Hepatocyte (in vitro differentiated cells): ENCODE results near the gene TMEM115. TPM values are rescaled to one million over a fixed set of nuclear protein-coding genes. Genes with fewer than 3 reads are reported as not detected.

Experiments used
- DNase-seq: peaks from one replicate; pipeline ENCODE4 v3.0.0-alpha.2; 2016; ENCODE audit warnings: low spot score
- H2AFZ ChIP-seq: fragments of 200-600 bp; sonication (generic); 2 replicates; pipeline ENCODE4 v1.6.0; 2016; ENCODE audit warnings: antibody characterized with exemption, mild to moderate bottlenecking
- H3K27ac ChIP-seq: fragments of 200-600 bp; sonication (generic); 2 replicates; pipeline ENCODE4 v1.5.1; 2016; ENCODE audit warnings: mild to moderate bottlenecking
- H3K27me3 ChIP-seq: fragments of 200-600 bp; sonication (generic); 2 replicates; pipeline ENCODE4 v1.6.1; 2016
- H3K36me3 ChIP-seq: fragments of 200-600 bp; sonication (generic); replicated peaks from 2 replicates; pipeline ENCODE4 v1.5.1; 2016; ENCODE audit warnings: low read depth; ENCODE audit not compliant: insufficient read depth
- H3K4me1 ChIP-seq: fragments of 200-600 bp; sonication (generic); 2 replicates; pipeline ENCODE4 v1.5.1; 2016; ENCODE audit warnings: mild to moderate bottlenecking, moderate library complexity; ENCODE audit not compliant: insufficient read depth
- H3K4me2 ChIP-seq: fragments of 200-600 bp; sonication (generic); 2 replicates; pipeline ENCODE4 v1.6.0; 2016
- H3K4me3 ChIP-seq: fragments of 200-600 bp; sonication (generic); 2 replicates; pipeline ENCODE4 v1.5.1; 2016; ENCODE audit warnings: mild to moderate bottlenecking
- H3K79me2 ChIP-seq: fragments of 200-600 bp; sonication (generic); 2 replicates; pipeline ENCODE4 v1.6.0; 2017; ENCODE audit warnings: mild to moderate bottlenecking
- H3K9me2 ChIP-seq: fragments of 200-600 bp; sonication (generic); replicated peaks from 2 replicates; pipeline ENCODE4 v1.6.0; 2017; ENCODE audit warnings: mild to moderate bottlenecking; ENCODE audit not compliant: insufficient read depth
- H3K9me3 ChIP-seq: fragments of 200-600 bp; sonication (generic); 2 replicates; pipeline ENCODE4 v1.5.1; 2016; ENCODE audit warnings: low read depth, mild to moderate bottlenecking
- H4K20me1 ChIP-seq: fragments of 200-600 bp; sonication (generic); 2 replicates; pipeline ENCODE4 v1.6.0; 2016; ENCODE audit warnings: mild to moderate bottlenecking; ENCODE audit not compliant: insufficient read depth, poor library complexity, severe bottlenecking
- CTCF ChIP-seq: fragments of 200-600 bp; sonication (generic); IDR thresholded peaks from 2 replicates; pipeline ENCODE4 v1.5.1; 2016; ENCODE audit warnings: antibody characterized with exemption, mild to moderate bottlenecking; ENCODE audit not compliant: poor library complexity
- EZH2 ChIP-seq: fragments of 200-600 bp; sonication (generic); IDR thresholded peaks from 2 replicates; pipeline ENCODE4 v1.6.1; 2016; ENCODE audit warnings: antibody characterized with exemption, mild to moderate bottlenecking, borderline replicate concordance
- EZH2phosphoT487 ChIP-seq: fragments of 200-600 bp; sonication (generic); IDR thresholded peaks from one replicate; pipeline ENCODE4 v1.6.1; 2018; ENCODE audit warnings: antibody characterized with exemption, mild to moderate bottlenecking, low read depth, moderate library complexity; ENCODE audit not compliant: unreplicated experiment, severe bottlenecking
- WGBS: methylation state at CpG from one replicate; pipeline ENCODE4 v1.1.6; 2016; ENCODE audit warnings: low lambda C conversion rate; ENCODE audit errors: missing lambda C conversion rate; 5-methylcytosine and 5-hydroxymethylcytosine counted together
- polyA plus RNA-seq: library from polyadenylated mRNA; unstranded; fragments of >200 nt; fragmentation: Nextera tagmentation; extraction: Ambion mirVana; gene quantifications from 2 replicates; pipeline ENCODE4 v1.2.1, GENCODE V29; 2016
- total RNA-seq: library from RNA; depleted of rRNA; stranded (reverse); fragments of >200 nt; gene quantifications from 2 replicates; pipeline ENCODE4 v1.2.3, GENCODE V29; 2014

Gene TMEM115
- total and polyA plus RNA-seq, 2 experiments from 2014 or later: 49.3 to 69.9 TPM

DNA sequence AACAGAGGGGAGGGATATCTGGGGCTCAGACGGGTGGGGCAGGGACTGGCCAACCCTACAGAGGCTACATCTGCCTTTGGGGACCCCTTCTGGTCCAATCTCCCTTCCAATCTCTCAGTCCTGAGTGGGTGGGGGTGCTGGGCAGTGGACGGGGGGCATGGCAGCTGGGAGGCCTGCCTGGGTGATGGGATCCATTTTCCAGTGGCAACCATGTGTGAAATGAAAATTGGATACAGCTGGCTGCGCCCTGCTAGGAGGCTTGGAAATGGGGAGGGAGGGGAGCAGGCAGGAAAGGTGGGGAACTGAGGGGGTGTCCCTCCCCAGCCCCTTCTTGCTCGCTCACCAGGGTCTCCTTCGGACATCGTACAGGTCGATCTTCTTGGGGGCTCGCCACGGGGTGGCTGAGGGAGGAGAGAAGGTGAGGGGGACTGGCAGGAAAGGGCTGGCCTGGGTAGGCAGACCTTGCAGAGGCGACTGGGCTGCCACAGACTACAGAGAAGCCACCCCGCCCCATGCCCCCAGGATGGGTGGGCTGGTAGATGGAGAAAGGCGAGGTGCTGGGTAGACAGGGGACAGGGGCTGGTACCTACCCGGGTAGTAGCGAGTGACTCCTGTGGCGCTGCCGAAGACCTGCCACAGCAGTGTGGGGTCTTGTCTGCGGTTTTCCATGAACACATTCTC is 21.2 kb upstream of the TMEM115 start:
- Histone ChIP-seq H3K36me3 (no peaks in the 10 kb centered on the region), H3K79me2 (no peaks in the 10 kb centered on the region), H3K4me1 (no peaks in the 10 kb centered on the region), H3K27ac (no peak overlapping the region), H3K9me3 (no peaks in the 10 kb centered on the region), H3K9me2 (no peaks in the 10 kb centered on the region), H3K27me3 (no peaks in the 10 kb centered on the region), H3K4me2 (no peak overlapping the region), H3K4me3 (no peak overlapping the region), H4K20me1 (no peaks in the 10 kb centered on the region), H2AFZ (no peak overlapping the region)
- no peak for TF ChIP-seq EZH2phosphoT487
- no peak for TF ChIP-seq CTCF
- TF ChIP-seq EZH2: no peak
- 78% methylated on average over 16 of the region's 17 CpGs for WGBS
- DNase-seq: no peak

- Histone ChIP-seq H3K27me3 (no peaks in the 10 kb centered on the region), H3K4me3 (no peak overlapping the region), H3K36me3 (no peaks in the 10 kb centered on the region), H3K79me2 (no peaks in the 10 kb centered on the region), H3K27ac (no peak overlapping the region), H4K20me1 (no peaks in the 10 kb centered on the region), H3K9me2 (no peaks in the 10 kb centered on the region), H3K9me3 (no peaks in the 10 kb centered on the region), H2AFZ (no peak overlapping the region), H3K4me1 (no peaks in the 10 kb centered on the region), H3K4me2 (no peak overlapping the region)
- no peak for DNase-seq
- 86% methylated on average over 16 of the region's 17 CpGs for WGBS
- TF ChIP-seq EZH2phosphoT487: no peak
Observed at GRCh38 chr3:50378757-50379156, 19.4 kb upstream of the TMEM115 start.

DNA sequence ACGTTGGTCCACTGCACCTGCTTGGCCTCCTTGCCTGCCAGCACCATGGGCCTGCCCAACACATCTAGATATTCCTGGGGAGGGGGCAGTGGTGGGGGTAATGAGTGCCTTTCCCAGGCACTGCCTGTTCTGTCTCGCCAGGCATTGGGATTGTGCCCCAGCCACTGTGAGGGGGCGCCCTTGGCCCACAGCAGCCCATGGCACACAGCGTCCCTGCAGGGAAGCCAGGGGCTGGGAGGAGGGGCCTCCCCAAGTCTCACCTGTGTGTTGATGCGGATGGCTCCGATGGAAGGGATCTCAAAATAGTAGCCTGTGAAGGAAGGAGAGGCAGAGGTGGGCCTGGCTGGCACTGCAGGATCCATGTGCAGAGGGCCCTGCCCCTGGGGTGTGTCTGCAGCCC is 18.7 kb upstream of the TMEM115 start:
- no peaks in the 10 kb centered on the region for H3K36me3 ChIP-seq
- no peak overlapping the region for H2AFZ ChIP-seq
- H3K9me3 ChIP-seq: no peaks in the 10 kb centered on the region
- no peak overlapping the region for H3K27ac ChIP-seq
- H3K4me3 ChIP-seq: no peak overlapping the region
- H3K79me2 ChIP-seq: no peaks in the 10 kb centered on the region
- H3K27me3 ChIP-seq: no peaks in the 10 kb centered on the region
- DNase-seq: no peak
- 87% methylated on average over 6 of the region's 6 CpGs for WGBS
- no peaks in the 10 kb centered on the region for H3K9me2 ChIP-seq
- H4K20me1 ChIP-seq: no peaks in the 10 kb centered on the region
- H3K4me2 ChIP-seq: no peak overlapping the region
- peaks cover 2% of the 10 kb centered on the region for H3K4me1 ChIP-seq
- TF ChIP-seq EZH2phosphoT487 (no peak), EZH2 (no peak), CTCF (no peak)

- Histone ChIP-seq H3K27me3 (no peaks in the 10 kb centered on the region), H3K4me3 (no peak overlapping the region), H3K79me2 (no peaks in the 10 kb centered on the region), H2AFZ (no peak overlapping the region), H3K9me2 (no peaks in the 10 kb centered on the region), H3K27ac (no peak overlapping the region), H3K4me2 (no peak overlapping the region), H3K4me1 (peaks cover 3% of the 10 kb centered on the region), H3K9me3 (no peaks in the 10 kb centered on the region), H3K36me3 (no peaks in the 10 kb centered on the region), H4K20me1 (no peaks in the 10 kb centered on the region)
- no peak for TF ChIP-seq EZH2
- TF ChIP-seq EZH2phosphoT487: no peak
- peak; percentile 3 for TF ChIP-seq CTCF
- WGBS: 71% methylated on average over 7 of the region's 7 CpGs
- DNase-seq: no peak
Observed at GRCh38 chr3:50375258-50375931, 16.1 kb upstream of the TMEM115 start.
